ENCODE data around the gene AUH.

- TF ChIP-seq CTCF (IDR thresholded peaks at IDR 0.05; ENCODE audit: low read depth, low read length) (no peak), EZH2phosphoT487 (IDR thresholded peaks at IDR 0.05; ENCODE audit: low read depth) (no peak)
Measured at GRCh38 chr9:91376239-91376638, 14.5 kb upstream of the AUH start.
